Activated gamma-delta T cell treated with anti-CD3 and anti-CD28 coated beads, Interleukin-2, amount 50 U/mL, for 16 hours (primary cell): ENCODE measurements around the gene VEPH1.

ENCODE experiments used
- DNase-seq: peaks from one replicate; pipeline ENCODE4 v3.0.0-alpha.2; 2020; ENCODE audit warnings: low read depth

Gene VEPH1

DNA sequence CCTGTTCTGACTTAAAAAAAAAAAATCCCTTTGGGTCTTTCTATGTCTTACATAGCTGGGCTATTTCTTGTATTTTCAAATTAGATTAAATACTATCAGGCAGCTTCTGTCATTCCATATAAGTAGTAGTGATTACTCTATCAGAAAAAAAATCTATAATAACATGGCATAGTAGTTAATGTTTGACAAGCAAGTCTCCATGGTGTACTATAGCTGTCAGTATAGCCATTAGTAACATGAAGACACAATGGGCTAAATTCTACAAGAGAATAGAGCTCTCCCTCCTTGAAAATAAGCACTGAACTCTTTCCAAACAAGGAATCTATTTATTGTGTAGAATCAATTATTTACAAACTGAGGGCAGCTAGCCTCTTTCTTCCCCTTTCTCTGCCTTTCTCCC is 19.4 kb upstream of the VEPH1 start:
- DNase-seq = no peak

DNA sequence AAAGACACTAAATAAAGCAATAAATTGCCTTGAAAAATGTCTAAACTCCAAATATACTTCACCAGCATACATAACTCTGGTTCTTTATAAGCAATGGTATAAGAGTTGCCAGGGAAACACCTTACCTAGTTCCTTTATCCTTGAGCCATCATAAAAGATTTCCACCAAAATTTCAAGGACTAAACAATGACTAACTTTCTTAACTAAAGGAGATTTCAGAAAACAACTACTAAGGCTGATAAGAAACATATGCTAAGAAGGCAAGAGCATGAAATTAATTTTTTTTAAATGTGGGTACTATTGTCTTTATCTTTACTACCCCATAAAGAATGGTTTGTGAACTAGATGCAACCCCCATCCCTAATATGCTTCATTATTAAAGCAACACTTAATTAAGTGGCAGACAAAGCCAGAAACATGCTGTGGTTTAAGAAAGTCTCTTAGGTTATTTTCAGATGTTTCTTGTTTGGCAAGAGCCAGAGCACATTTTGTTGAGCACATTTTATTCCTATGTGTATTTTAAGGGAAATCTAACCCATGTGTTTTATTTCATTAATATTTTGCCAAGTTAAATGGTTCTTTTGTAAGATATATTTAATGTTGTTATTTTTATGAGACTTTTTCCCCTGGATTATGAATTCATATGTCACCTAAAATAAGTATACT is 17.4 kb upstream of the VEPH1 start:
- no peak for DNase-seq

DNA sequence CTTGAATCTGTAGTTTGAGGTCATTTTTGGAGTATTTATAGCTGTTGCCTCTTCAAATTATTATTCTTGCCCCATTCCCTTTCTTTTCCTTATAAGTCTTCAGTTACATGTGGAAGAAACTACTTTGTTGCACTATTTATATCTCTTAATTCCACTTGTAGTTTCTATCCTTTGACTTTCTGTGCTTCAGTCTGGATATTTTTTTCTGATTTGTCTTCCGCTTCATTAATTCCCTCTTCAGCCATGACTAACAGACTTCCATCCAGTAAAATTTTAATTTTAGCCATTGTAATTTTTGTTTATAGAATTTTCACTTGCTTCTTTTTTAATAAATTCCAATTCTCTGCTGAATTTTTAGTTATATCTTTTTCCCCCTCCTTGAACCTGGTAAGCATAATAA is 15.7 kb upstream of the VEPH1 start:
- no peak for DNase-seq

DNA sequence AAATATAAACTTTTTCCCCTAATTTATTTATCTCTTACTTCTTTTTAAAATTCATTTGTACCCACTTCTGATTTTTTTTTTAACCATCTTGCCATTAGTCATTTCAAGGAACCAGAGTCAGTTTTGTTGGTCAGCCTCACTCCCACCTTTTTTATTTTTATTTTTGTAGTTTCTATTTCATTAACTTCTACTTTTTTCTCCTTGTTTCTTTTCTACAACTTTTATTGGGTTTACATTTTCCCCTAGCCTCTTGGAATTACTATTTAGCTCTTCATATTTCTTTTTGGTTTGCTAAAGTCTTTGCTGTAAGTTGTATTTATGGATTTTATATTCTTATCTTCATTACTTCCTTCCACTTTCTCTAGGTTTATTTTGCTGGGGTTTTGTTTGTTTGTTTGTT is 13.7 kb upstream of the VEPH1 start:
- DNase-seq = no peak

DNA sequence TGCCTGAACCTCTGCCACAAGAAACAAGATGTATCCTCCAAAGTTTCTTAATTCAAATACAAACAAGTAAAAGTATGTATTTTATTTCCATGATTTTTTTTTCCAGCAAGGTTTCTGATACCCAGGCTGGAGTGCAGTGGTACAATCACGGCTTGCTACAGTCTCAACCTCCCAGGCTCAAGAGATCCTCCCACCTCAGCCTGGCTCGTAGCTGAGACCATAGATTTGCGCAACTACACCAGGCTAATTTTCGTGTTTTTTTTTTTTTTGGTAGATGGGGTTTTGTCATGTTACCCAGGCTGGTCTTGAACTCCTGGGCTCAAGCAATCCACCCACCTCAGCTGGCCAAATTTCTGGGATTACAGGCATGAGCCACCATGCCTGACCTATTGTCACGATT is 12.2 kb upstream of the VEPH1 start:
- DNase-seq = no peak

DNA sequence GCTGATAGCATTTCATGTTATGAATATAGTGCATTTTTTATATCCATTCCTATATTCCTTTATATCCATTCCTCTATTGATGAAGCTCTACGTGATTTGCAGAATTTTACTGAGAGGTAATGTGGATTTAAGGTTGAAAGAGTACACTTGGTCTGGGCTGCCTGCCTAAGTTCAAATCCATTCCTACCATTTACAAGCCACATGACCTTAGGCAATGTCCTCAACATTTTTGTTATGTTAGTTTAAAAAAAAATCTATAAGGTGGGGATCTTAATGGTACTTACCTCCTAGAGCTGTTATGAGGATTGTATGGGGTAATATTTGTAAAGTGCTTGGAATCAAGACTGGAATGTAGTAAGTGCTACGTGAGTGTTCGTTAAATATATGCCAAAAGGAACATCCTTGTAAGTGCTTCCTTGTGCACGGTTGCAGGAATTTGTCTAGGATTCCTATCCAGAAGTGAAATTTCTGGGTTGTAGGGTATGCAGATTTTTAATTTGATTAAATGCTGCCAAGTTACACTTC is 11.2 kb upstream of the VEPH1 start:
- DNase-seq = no peak

DNA sequence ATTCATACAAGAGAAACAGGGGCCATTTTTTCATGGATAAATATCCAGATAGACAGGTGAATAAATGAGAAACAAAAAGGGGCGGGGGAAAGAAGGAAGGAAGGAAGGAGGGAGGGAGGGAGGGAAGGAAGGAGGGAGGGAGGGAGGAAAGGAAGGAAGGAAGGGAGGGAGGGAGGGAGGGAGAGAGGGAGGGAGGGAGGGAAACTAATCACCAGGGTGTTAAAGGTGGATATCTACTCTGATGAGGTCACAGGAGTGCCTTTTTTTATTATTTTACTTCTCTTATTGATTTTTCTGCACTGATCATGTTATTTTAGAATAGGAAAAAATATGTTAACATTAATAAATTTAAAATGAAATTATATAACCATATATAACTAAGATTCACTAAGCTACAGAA is 10.4 kb upstream of the VEPH1 start:
- DNase-seq = no peak

DNA sequence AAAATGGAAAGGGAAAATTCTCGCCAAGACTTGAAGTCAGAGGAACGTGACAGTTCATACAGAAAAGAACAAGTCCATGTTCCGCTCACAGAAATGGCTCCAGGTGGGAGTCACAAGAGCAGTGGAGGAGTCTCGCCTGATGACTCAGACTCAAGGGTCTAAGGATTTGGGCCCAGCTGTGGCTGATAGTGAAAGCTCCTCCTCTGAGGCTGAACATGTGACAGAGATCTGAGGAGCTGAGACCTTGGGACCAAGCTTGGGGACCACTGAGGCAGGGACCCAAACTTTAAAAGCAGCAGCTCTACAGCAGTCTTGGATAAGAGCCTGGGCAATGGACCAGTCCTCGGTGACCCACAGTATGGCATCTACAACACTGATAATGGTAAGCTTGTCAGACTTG is 9.3 kb upstream of the VEPH1 start:
- DNase-seq = no peak

DNA sequence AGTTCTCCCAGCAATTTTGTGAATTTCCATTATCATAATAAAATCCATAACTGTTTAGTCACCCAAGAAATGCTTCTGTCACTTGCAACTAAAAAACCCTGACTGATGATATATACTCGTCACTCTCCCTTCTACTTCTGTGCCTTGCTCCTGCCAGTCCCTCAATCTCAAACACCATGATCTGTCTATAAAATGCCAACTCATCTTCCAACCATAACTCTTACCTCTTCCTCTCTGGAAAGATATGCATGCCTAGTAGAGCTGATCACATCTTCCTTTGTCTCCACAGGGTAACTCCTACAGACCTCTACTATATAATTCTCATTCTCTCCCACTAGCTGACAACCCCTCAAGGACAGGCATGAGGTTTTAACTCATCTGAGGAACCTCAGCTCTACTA is 5.2 kb upstream of the VEPH1 start:
- no peak for DNase-seq

DNA sequence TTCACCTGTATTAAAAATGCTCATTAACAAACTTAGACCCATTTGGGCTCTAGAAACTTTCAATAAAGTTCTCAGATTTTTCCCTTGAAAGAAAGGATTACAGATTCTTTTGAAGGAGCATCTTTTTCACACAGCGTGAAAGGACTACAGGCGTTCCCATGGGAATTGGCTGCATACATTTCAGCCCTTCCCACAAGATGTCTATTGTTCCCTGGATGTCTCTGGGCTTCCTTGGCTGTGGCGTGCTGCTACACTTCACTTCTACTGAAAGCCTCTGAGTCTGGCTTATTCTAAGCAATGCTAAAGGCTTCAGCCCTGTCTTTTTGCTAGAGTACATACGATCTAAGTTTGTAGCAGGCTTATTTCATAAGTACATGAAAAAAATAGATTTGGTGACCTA is 1.4 kb downstream of the VEPH1 start:
- DNase-seq = no peak

DNA sequence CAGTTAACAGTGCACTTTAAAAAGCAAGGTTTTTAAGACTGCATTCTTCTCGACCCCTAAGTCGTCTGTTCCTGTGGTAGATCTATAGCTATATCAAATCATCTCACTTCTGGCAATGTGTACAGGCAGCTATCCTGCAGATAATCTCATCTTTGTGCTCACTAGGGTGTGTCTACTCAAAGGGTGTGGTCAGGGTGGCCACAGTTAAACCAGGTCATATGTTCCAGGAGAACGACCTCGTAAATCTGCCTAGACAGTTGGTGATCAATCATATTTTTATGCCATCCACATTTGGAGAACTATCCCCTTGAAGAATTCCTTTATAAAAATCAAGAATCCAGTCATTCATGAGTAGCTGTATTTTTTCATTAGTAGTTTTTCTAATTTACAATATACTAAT is 3.0 kb downstream of the VEPH1 start:
- DNase-seq = no peak

DNA sequence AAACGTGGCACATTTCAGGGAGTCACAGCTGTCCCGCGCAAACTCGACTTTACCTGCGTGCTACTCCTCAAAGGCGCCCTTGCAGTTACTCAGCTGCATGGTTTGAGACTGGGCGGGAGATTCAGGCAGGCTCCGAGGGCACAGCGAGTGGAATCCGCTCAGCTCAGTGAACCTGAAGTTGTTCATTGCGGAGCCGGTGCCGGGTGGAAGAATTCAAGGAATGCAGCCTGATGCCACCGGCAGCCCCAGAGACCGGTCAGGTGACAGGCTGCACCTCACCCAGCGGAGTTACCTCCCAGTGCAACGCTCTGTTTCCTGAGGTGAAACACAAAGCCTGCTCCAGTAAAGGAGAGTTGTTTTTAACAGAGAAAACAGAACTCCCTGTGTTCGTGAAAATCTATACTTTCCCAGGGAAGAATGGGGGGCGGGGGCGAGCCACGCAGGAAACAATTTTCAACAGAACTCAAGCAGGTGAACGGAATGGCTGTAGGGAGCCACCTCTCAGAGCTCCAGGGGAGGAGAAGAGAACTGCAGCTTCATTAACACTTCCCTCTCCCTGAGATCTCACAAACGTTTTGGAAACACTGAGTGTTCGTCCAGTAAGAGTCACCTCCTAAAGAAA is 3.8 kb downstream of the VEPH1 start:
- no peak for DNase-seq

DNA sequence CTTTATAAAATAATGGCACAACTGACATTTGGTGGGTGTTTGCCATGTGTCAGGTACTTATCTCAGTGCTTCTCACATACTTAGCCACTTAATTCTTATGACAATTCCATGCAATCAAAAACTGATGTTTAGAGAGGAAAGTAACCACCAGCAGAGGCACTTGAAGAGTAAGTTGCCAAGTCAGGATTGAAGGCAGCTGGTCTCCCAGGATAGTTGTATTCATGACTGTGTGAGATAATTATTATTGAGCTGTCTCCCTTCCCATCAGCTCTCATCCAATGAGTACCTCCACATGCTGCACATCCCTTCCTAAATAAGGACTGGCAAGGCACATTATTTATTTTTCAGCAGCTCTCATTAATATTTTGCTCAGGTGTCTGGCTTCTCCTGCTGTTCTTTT is 4.8 kb downstream of the VEPH1 start:
- DNase-seq = no peak

DNA sequence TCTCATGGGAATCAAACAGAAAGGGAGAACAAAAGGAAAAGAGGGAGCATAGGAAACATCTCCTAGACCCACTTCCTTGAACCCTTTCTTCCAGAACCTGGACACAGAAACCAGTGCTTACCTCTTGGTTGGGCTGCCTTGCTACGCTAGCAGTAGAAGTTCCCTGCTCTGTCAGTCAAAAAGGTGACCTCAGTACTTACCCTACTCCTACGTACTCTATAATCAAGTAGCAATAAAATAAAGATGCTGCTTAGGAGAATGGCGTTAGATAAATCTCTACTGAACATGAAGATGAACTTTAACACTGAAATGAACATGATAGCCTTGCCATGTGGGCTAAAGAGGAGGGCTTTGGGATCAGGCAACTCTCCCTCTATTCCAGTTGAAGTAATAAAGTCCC is 7.4 kb downstream of the VEPH1 start:
- no peak for DNase-seq

DNA sequence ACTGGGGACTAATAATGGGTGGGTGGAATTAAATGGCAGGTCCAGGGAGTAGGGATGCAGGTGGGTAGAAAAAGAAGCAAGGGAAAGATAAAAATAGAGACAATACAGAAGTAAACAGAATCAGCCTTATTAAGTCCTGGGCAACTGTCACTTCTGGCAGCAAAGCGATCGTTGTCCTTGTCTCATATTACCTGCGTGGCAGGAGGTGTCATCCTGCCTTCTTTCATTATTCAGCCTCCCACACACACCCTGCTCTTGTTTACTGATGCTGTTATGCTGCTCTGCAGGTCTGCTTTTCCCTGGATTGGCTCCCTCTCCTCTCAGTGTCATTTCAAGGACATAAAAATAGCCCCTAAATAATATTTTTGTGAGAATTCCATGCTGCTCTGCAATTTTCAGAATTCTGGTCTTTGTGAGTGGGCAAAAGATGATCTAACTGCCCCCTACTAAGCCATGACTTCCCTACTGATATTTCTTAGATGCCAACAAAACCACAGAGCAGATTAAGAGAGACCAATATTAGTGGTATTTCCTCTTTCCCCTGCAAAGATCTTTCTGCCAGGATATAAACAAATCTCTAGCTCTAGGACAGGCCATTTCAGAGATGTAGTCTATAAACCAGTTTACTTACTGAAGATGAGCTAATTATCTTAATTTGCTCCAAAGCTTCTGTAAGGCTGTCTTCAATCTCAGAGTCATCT is 8.5 kb downstream of the VEPH1 start:
- DNase-seq = no peak

DNA sequence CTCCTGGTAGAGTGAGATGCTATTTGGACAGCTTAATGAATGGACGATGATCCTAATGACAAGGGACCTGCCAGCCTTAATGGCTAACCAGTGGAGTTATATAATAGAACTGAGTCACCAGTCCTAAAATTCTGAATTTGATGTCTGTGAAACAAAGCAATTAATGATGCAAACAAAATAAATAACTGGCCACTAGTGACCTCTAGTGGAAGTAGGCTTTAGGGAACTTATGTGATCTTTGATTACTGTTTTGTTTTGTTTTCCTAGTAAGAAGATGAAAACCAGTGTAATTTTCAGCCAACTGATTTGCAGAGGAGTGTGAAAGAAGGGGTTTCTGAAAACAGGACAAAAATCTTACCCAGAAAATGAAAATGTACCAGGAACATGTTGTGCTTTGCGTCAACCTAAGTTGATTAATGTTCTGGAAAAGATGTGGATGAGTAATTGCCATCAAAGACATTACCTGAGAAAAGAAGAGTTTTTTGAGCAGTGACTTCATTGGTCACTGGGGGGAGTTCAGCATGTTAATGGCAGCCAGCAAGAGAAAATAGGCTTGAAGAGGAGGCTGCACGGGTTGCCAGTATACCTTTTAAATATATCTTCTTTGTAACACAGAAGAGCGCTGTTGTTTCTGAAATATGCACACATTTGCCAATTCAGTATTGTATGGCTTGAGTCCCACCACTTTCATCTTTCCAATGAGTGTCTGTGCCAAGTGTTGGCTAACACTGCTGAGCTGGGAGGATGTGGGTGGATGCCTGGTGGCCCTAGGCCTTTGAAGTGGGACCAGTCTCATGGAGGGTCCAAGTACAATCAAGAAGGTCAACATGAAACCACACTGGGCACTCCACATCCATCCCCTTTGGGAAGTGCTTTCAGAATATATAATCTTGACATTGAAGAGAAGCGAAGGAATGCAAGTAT is 9.3 kb downstream of the VEPH1 start:
- no peak for DNase-seq

DNA sequence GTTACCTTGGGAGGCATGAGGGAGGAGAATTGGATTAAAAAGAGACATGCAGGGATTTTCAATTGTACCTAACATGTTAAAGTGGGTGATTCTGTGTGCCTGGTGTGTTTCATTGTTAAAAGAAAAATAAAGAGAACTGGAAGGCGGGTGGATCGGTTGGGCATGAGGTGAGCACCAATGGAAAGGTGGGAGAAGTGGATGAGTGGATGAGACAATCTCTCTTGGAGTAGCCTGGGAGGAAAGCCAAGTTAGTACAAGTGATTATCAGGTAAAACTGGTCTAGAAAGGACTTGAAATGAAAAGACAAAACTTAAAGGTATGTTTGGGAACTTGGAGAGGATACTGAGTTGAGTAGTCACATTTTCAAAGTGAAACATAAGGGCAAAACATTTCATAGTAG is 12.1 kb downstream of the VEPH1 start:
- DNase-seq = no peak

DNA sequence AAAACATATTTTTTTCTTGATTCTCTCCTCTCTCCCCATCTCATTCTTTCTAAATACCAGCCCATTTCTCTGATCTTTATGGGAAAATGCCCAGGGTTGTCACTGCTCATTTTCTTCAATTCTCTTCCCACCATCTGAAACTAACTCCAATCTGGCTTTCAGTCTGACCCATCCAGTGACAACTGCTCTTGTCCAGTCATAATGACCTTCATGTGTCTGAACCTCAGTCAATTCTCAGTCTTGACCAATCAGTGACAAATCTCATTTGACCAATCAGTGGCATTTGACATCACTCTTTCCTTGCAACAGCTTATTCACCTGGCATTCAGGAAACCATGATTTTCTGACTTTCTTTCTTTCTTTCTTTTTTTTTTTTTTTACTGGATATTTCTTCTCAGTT is 15.1 kb downstream of the VEPH1 start:
- no peak for DNase-seq

DNA sequence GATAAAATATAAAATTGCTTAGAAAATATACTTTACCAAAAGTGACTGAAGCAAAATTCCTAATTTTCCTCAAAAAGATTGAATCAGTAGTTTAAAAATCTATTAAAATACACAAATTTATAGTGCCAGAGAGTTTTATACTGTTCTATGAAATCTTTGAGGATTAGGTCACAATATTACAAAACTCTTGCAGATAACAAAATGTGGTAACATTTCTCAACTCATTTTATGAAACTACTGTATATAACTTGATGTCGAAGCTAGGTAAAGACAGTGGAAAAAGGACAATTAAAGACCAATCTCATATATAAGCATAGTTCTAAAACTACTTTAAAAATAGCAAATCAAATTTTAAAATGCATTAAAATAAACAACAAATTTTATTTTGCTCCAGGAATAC is 15.9 kb downstream of the VEPH1 start:
- DNase-seq = no peak

DNA sequence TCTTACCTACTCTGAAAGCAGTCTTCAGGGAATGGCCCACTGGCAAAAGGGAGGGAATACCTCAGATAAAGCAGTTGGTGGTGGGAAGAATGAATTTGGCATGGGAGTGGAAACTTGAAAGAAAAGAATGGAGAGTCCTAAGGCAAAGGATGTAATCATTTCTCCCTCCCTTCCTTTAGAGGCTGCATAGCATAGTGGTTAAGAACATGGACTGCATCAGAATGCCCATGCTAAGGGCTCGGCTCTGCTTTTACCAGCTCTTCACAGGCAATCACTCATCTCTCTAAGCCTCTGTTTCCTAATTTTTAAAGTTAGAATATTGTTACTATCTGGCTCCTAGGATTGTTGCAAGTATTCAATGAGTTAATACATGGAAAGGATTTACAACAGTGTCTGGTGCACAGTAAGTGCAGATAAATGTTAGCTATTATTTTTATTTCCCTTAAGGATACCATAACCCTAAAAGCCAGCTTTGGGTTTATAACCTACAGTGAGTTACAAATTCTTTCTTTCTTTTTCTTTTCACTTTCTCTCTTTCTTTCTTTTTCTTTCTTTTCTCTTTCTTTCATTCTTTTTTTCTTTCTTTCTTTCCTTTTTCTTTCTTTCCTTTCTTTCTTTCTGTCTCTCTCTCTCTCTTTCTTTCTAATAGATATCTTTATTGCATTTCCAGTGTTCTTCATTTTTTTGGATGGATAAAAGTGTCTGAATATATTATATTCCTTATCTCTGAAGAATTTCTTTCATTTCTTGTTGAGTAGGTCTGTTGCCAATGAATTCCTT is 23.6 kb downstream of the VEPH1 start:
- DNase-seq = no peak

DNA sequence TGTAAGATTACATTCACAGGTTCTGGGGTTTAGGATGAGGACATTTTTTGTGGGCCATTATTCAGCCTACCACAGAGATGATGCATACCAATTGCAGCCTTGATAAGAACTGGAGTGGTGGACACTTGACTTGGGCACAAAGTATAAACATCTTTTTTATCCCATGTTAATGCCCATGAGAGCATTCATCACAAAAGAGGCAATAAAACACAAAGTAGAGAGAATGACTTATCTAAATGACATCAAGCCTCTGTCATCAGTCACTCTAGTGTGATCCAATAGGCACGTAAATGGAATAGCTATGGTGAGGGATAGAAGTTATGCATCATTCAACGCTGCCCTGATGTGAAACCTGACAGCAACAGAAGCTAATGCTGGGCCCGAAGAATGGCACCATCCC is 25.8 kb downstream of the VEPH1 start:
- DNase-seq = no peak
